GM19324 (cell line): ENCODE results near the gene FOXL3.
"Not testable (repeated sequence)": the region's sequence is repeated elsewhere in the genome, so short reads cannot be mapped to it uniquely, and the experiment has no call there.

Experiments used
- ATAC-seq: cut with Tn5 transposase; IDR thresholded peaks from one replicate; pipeline ENCODE4 v1.9.1; 2021; ENCODE audit warnings: mild to moderate bottlenecking, moderate library complexity; ENCODE audit not compliant: unreplicated experiment, low FRiP score

The FOXL3 gene

DNA sequence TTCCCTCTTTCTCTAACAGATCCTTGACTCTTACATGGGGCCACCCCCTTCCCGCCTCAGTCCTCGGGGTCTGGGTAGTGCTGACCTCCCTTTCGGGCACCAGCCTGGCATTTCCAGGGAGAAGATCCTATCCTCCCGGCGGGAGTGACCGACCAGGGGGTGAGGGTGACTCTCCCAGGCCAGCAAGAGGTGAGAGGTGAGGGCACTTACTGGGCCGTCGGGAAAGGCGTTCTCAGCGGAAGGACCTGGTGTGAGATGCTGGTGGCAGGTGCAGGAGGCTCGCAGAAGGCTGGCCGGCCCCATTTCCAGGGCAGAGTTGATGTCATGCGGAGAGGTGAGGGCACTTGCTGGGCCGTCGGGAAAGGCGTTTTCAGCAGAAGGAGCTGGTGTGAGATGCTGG, 4.2 kb upstream of the FOXL3 start:
- ATAC-seq: no peak

DNA sequence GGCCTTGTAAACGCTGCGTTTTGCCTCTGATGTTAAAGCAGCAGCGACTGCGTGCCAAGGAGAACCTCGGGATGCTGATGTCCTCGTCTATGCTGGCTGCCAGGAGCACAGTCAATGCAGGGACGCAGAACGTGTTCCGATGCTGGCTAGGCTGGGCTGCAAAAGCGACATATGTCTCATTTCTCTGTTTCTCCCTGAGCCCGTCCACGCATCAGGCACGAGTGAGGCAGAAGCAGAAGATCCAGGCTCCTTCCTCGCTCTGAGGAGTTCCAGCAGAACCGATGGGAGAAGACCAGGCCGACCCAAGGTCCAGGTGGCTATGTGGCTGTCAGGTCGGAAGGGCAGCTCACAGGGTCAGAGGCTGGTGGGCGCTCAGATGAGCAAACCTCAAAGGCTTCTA, 3.7 kb upstream of the FOXL3 start:
- ATAC-seq: no peak

DNA sequence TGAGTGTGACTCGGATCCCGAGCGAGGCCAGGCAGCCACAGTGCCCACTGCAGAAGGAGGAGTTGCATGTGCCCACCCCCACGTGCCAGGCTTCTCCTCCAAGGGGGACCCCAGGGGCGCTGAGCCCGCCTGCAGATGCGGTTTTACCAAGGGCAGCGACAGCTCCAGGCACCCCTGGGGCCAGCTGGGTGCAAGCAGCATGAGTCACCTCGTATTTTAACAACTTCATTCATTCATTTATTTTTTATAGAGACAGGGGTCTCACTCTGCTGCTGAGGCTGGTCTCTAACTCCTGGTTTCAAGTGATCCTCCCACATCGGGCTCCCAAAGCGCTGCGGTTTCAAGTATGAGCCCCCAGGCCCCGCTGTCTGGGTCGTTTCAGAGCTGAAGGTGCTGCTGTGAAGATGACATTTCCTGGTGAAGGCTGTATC, 1.3 kb upstream of the FOXL3 start:
- no peak for ATAC-seq

DNA sequence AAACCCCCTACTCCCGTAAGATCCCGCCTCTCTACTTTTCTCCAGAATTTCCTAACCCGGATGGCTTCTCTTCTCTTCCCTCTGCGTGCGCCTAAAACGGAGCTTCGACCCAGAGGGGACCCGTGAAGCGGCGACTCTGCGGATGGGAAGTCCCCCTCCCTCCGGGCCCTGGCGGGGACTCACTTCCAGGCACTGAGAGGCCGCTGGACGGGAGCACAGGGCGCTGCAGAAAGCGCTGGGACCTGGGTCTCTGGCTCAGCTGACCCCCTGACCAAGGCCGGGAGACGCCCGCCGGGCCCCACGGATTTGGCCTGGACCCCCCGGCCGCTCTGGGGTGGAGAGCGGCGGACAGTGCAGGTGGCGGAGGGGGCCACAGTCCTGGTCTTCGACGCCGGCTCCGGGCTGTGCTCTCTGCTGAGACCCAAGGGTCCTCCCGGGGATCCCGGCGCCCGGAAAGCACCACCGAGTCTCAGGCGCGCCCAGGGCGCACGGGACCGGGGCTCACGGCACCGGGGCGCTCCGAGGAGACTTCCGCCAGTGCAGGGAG, 688 bp upstream of the FOXL3 start:
- ATAC-seq: no peak

DNA sequence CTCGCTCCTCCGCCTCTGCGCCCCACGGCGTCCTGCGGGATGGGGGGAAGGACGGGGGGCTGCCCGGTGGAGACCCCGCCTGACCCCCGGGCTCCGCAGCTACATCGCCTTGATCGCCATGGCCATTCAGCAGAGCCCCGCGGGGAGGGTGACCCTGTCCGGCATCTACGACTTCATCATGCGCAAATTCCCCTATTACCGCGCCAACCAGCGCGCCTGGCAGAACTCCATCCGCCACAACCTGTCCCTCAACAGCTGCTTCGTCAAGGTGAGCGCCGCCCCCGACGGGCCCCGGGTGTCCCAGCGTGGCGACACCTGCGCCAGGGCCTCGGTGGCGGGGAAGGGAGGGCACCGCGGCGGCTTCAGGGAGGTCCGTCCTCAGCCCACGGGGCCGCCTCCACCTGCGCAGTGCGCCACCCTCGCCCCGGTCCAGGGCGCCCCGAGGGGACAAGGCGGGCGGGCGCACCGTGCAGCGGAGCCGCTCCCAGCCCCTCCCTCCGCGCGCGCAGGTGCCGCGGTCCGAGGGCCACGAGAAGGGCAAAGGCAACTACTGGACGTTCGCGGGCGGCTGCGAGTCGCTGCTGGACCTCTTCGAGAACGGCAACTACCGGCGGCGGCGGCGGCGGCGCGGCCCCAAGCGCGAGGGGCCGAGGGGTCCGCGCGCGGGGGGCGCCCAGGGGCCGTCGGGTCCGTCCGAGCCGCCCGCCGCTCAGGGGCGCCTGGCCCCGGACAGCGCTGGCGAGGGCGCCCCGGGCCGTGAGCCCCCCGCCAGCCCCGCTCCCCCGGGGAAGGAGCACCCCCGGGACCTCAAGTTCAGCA, 793 bp downstream of the FOXL3 start:
- no peak for ATAC-seq

DNA sequence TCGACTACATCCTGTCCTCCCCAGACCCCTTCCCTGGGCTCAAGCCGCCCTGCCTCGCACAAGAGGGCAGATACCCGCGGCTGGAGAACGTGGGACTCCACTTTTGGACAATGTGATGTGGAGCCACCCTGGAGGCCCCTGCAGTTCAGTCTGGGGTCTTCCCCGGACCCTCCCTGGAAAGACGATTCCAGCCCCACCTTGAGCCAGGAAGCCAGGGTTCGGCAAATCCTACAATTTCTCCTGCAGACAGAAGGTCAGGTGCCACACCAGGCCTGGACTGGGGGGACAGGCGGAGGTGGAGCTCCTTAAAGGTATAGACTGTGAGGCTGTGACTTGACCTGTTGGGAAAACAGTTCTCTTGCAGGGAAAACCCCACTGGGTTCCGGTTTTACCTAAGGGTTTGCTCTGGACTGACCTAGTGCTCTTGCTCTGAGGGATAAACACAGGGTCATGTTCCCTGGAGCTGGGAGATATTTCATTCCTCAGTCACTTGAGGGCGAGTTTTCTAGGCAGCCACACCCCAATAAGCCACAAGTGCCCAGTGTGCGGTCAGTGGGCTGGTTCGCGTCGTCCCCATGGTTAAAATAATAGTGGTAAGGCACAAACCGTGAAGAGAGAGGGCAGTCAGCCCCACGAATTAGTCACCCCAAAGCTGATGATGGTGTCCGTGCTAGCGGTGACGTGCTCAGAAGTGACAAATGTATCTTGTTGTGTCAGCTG, 1.6 kb downstream of the FOXL3 start:
- no peak for ATAC-seq

DNA sequence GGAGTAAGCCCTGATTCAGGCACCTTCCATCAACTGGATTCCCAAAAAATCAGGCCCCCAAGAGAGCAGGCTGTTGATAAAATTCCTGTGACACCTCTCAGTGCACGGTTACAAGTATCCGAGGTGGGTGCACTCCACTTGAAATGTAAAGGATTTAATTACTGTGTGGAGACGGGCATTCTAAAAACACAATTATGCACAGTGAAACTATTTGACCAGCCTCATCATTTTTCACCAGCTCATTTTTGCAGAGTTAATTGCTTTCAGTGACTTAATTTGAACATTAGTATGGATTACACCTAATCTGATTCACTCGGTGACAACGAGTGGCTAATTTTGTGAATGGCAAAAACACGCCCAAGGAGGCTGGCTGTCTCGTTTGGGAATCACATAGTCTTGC, 2.3 kb downstream of the FOXL3 start:
- no peak for ATAC-seq

DNA sequence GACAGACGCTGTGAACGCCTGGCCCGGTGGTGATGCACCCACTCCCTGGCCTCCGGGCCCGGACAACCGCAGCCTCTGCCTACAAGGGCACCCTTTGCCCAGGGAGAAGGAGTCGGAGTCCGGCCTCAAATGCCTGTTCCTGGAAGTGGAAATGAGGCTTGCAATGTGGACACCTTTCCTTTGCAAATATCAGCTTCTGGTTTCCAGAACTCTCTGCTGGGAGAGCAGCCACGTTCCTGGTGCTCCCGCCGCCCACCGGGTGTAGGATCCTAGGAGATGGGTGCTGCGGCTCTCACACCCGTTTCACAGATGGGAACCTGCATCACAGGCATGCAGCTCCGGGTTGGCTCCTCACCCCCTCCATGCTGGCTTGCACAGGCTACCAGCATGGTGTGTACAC, 2.9 kb downstream of the FOXL3 start:
- ATAC-seq: no peak

DNA sequence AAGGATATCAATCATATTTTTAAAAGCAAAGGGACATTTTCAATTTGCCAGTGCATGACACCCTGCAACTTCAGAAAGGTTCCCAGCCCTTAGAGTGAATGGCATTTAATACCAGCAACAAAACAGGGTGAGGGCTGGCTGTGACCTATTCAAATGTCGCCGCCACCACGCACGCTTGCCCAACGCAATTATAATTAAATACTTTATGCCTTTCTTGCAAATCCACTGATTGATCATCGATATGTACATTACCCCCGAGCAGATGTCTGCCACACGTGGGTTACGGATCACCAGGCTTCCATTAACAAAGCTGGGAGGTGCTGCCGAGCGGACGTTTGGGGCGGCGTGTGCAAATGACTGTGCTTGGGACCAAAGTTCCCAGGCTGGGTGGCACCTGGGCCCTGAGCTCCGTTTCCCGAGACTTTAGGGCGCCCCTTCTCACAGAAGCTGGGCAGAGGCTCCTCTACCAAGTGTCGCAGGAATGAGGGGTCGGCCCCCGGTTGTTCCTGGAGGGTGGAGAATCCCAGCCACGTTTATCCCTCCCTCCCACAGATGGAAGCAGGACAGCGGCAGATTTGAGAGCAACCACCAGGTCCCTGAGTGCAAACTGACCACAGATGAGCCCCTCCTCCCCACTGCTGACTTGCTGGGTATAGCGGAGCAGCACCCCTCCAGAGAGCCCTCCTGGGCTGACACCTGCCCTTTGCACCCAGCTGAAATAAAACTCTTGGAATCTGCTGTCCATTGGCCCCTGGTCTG, 3.9 kb downstream of the FOXL3 start:
- ATAC-seq: no peak

DNA sequence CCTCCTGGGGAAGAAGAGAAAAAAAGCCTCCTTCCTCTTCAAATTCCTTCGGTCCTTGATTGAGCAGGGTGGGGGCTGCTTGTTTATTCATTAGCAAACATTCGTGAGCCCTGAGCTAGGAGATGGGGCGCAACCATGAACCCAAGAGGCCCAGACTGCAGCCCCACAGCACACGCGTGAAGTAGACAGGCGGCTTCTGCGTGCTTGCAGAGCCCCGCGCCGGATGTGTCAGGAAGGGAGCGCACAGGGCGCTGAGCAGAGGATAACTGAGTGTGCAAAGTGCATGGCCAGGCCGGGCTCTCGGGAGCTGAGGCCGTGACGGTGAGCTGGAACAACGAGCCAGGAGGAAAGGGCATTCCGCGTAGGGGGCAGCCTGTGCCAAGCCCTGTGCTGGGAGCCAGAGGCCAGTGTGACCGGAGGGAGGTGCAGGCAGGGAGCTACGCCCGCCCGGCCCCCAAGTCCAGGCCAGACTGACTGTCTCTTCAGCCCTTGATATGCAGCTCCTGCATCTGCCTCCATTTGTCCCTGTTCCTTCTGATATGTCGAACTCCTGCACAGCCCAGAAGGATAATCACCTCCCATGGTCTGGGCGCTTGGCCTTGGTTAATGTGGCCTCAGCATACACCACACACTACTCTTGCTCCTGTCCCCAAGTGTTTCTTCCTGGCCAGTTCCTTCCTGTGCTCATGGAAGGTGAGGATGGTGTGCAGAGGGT, 4.6 kb downstream of the FOXL3 start:
- ATAC-seq: no peak

DNA sequence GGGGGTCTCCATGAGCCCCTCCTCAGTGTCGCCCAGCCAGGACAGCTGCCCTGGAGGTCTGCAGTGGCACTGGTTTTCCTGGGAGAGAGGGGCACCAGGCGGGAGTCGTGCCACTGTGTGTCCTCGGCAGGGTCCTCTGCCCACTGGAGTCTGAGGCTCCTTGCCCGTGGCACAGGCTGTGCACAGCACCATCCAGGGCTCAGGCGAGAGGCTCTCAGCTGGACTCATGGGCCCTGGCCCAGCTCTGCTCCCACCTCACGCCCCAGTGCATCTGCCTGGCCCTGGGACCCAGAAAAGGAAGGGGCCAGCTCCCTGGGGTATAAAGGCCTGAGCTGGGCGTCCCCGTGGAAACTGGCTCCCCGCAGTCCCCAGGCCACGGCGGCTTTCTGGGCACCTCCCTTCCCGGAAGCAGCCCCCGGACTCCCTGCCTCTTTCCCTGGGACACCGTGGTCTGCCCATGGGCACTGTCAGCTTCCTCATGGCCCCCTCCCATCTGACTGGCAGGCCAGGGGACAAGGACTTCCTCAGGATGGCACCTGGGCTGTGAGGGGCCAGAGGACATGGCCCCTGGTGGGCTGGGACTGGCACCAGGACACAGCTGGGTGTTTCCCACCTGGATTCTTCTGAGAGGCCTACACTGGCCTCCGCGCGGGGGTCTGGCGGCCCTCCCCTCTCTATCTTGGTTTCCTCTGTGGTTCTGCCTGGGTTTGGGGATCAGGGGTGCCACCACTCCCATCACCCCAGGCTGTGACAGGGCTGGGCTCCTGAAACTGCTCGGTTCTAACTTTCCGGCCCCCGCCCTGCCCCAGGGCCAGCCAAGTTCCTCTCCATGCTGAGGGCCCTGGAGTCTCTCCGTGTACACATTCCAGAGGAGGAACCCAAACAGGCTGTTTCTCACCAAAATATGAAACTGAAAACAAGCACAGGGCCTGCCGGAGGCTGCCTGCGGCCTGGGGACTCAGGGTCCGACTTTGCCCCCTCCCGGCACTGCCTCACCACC, 5.5 kb downstream of the FOXL3 start:
- no peak for ATAC-seq

DNA sequence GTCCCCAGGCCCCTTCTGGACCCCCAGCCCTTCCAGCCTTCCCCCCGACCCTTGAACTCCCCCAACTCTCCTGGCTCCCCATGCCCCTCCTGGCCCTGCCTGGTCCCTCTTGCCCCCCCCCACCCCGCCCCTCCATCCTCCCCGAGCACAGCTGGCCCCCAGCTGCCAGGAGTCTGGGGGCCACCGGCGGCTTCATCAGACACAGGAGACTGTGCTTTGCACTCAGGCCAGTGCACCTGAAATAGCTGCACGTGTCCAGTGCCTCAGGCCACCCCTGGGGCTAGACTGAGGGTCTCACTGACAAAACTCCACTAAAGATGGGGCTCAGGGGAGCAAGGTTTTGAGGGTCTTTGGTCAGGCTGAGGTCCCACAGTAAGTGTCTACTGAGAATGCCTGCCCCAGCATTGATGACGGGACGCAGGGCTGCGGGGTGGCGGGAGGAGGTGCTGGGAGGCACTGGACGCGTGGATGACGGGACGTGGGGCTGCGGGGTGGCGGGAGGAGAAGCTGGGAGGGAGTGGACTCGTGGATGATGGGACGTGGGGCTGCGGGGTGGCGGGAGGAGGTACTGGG, 6.5 kb downstream of the FOXL3 start:
- no peak for ATAC-seq

DNA sequence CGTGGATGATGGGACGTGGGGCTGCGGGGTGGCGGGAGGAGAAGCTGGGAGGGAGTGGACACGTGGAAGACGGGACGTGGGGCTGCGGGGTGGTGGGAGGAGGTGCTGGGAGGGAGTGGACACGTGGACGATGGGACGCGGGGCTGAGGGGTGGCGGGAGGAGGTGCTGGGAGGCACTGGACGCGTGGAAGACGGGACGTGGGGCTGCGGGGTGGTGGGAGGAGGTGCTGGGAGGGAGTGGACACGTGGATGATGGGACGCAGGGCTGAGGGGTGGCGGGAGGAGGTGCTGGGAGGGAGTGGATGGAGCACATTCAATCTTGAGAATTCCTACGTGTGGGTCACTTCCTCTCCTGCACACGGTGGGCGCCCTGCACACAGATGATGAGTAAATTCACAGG, 7.2 kb downstream of the FOXL3 start:
- not testable (repeated sequence) for ATAC-seq

DNA sequence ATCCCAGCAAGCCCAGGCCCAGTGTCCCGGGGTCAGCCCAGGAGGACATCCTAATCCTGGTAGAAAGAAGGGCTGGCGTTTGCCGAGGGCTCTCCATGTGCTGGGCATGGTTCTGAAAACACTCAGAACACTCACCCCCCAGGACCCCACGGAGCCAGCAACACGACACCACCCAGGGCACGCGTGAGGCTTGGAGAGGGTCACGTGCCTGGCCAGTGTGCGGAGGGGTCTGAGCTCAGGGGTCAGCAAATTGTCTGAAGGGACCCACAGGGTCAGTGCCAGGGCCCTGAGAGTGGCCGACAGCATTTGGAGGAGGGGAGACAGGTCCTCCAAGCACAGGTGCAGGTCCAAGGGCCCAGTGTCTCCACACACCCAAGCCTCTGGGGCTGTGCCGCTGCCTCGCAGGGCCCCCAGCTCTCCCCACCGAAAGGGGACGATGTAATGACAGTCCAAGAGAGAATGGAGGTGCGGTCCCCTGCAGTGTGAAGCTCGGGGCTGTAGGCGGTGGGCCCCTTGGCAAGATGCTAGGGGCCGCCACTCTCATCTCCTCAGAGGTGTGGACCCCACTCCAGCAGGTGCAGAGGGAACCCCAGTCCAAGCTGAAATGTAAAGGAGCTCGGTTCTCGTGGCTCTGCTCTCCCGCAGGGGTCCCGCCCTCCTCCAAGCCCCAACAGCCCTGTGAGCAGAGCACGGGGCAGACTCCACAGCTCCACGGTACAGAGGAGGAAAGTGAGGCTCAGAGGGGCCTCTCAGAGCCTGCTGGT, 7.8 kb downstream of the FOXL3 start:
- no peak for ATAC-seq

DNA sequence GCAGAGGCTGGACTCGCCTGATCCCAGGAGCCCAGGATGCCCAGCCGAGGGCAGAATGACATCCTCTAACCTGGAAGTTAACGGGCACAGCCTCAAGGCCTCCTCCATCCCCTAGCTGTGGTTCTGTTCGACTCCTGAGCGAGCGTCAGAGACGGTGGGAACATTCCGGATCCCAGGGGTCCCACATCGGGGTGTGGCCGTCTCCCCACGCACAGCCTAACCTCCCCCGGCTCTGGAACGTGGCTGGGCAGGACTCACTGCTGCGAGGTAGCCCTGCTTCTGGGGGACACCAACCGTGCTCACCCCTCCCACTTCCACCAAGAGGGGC, 8.4 kb downstream of the FOXL3 start:
- ATAC-seq: no peak

DNA sequence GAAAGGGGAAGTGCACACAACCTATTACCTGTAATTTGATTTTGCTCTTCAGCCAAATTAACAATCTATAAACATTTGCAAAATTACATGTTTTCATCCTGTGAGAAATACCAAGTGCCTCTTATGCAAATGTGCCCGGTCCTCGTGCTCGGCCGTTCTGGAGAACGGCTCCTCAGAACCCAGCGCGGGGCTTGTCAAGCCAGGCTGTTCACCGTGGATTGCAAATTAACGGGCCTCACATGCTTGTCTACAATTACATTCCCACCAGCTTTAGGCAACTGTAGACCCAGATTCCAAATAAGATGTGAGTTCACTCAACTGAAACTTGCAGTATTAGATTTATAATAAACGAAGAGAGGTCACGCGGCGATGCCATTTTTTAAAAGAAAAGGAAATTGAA, 8.8 kb downstream of the FOXL3 start:
- ATAC-seq: no peak

DNA sequence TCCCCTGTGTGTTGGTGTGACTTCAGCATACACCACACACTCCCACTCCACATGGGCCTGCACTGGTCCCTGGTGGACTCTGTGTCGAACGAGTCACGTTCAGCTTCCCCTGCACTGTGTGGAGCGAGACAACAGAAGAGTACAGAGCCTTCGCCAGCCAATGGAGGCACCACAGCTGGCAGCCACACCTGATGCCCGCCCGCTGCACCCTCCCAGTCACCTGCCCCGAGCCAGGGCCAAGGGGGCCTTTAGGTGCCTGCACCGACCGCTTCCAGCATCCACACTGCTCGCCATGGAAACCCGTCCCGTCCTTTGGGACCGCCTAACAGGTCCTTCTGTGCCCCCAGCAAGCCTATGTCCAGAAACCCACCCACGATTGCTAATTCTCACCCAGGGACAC, 9.2 kb downstream of the FOXL3 start:
- no peak for ATAC-seq

DNA sequence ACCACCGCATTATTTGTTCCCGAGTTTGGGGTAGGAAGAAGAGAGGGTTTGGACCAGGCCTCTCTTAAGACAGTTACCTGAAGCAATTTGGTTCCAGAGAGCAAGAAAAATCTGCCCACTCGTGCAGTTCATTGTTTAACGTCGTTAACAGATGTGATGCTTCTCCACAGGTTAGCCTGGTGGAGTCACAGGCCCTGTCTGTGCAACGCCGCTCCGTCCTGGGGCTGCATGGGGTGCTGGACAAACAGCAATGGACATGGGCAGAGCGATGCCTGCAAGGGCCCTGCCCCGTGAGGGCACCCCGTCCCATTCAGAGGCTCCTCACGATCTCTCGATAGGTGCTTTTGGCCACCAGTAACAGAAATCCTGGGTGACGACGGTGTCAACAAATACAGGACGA, 9.7 kb downstream of the FOXL3 start:
- ATAC-seq: no peak
